ENCODE results near the gene LPCAT1. TPM values are rescaled to one million over a fixed set of nuclear protein-coding genes. Genes with fewer than 3 reads are reported as not detected.

Gene LPCAT1
- total and polyA plus RNA-seq, 2 of the 4 experiments (the other 2 are of a cell fraction): 17.7 to 33.6 TPM

DNA sequence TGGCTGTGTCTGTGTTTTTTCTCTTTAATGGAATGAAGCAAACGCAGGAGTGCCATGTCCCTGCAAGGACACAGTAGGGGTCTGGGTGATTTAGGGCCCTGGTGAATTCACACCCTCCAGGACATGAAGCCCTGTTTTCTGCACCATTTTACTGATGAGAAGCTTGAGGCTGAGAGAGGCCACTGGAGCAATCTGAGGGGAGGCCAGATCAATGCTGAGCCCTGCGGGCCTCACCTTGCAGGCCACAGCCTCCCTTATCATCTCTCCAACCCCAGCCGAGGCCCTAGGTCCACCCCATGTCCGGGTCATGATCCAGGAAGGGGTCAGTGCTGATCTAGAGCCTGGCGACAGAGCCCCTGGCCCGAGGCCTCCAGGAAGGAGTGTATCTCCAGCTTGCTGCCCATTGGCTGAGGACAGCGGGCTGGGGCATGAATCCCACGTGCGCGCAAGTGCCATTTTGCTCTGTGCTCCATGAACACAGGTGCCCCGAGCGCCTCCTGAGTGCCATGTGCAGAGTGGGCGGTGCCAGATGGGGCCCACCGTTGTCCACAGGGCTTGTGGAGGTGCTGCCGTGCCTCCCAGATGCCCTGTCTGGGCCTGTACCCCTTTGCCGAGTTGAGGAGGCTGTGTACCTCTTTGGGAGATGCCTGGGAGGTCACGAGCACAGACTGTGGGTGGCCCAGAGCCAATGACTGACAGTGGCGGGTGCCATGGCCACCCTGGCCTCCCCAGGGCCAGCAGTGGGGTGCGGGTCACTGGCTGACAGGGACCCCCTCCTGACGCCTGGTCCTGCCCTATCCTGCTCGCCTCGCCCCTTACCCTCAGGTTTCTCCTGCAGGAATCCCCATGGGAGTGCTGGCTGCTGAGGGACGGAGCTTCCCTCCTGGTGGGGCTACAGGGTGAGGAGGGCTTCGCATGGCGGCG, 32.3 kb upstream of the LPCAT1 start:
- Histone ChIP-seq H3K4me2 (ENCODE audit: low read depth, low read length) (no peak overlapping the region), H3K4ac (ENCODE audit: low read depth, low read length) (no peak overlapping the region), H3K36me3 (ENCODE audit: control insufficient read depth, insufficient read depth, low read length) (no peaks in the 10 kb centered on the region), H3K4me1 (ENCODE audit: control insufficient read depth, insufficient read depth, low read length) (no peaks in the 10 kb centered on the region; the same call in 1 of the 2 replicates), H3K27me3 (ENCODE audit: control insufficient read depth, insufficient read depth, low read length) (peaks cover 61% of the 10 kb centered on the region), H2AFZ (replicated peaks; ENCODE audit: low read length, poor library complexity) (no peak overlapping the region), H4K91ac (ENCODE audit: insufficient read depth, low read depth, low read length) (no peak overlapping the region), H3K18ac (ENCODE audit: low read depth, low read length) (no peak overlapping the region), H2AK9ac (replicated peaks; ENCODE audit: low read depth, low read length, poor library complexity) (no peak overlapping the region), H2BK5ac (ENCODE audit: low read depth, low read length, poor library complexity, severe bottlenecking) (no peak overlapping the region), H2BK15ac (ENCODE audit: low read depth, low read length) (no peak overlapping the region), H4K5ac (ENCODE audit: low read depth, low read length) (no peak overlapping the region), H3K79me1 (ENCODE audit: low read depth in 1 of 2, low read length in 2 of 2) (no peaks in the 10 kb centered on the region), H2AK5ac (ENCODE audit: low read depth, low read length) (no peak overlapping the region), H3K4me3 (ENCODE audit: insufficient read depth, low read depth, low read length) (no peak overlapping the region), H3K27ac (ENCODE audit: insufficient read depth, low read length) (no peak overlapping the region), H3K9me3 (ENCODE audit: control insufficient read depth, insufficient read depth, low read length) (no peaks in the 10 kb centered on the region; the same call in 1 of the 2 replicates), H3K23ac (ENCODE audit: low read depth, low read length) (no peak overlapping the region), H2BK120ac (ENCODE audit: low read depth, low read length) (no peak overlapping the region), H3K9ac (ENCODE audit: low read depth, low read length) (no peak overlapping the region), H3K14ac (replicated peaks; ENCODE audit: low read depth, low read length) (no peak overlapping the region), H4K8ac (ENCODE audit: low read depth in 2 of 2, low read length in 2 of 2) (no peak overlapping the region), H4K20me1 (ENCODE audit: insufficient read depth, low read length) (no peaks in the 10 kb centered on the region), H3K9me1 (ENCODE audit: insufficient read depth, low read length) (no peaks in the 10 kb centered on the region), H3K56ac (ENCODE audit: extremely low read depth, insufficient read depth, low read length) (no peak overlapping the region), H2BK20ac (ENCODE audit: low read depth, low read length) (no peak overlapping the region)
- in situ Hi-C loops (cut with MboI; ENCODE audit: low sequenced_read_pairs): no loop called here
- BruUV-seq (replicated peaks): no TSS peak
- POLR2A ChIA-PET (ENCODE audit: unreplicated experiment): no interaction called here
- no peak for DNase-seq
- TF ChIP-seq CEBPB (IDR thresholded peaks at IDR 0.05; ENCODE audit: low read depth, low read length) (no peak), FOS (IDR thresholded peaks at IDR 0.05; ENCODE audit: low read depth, low read length) (no peak), SMC3 (IDR thresholded peaks at IDR 0.05; ENCODE audit: low read depth, low read length) (no peak)
- TF ChIP-seq, protein P1, sequence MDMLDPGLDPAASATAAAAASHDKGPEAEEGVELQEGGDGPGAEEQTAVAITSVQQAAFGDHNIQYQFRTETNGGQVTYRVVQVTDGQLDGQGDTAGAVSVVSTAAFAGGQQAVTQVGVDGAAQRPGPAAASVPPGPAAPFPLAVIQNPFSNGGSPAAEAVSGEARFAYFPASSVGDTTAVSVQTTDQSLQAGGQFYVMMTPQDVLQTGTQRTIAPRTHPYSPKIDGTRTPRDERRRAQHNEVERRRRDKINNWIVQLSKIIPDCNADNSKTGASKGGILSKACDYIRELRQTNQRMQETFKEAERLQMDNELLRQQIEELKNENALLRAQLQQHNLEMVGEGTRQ (IDR thresholded peaks at IDR 0.05; ENCODE audit: low read depth, low read length): no peak
- dilution Hi-C loops (cut with HindIII; ENCODE audit: low sequenced_read_pairs, unreplicated experiment): no loop called here
- WGBS, 2 experiments (ENCODE audit: extremely low coverage in 2 of 2, insufficient read length in 1 of 2): 76% methylated on average over 13 of the region's 26 CpGs; no CpG with 5 or more reads in 1 of the 2 experiments
- CTCF ChIA-PET: no interaction called here
- ATAC-seq (ENCODE audit: low read depth): no peak
- intact Hi-C loops (cut with micrococcal nuclease): no loop called here

Data from IMR-90 (cell line).